HepG2 (cell line): ENCODE data around the gene C2orf92.

Source experiments
- JUN ChIP-seq: sonication (generic); formaldehyde crosslinking; IDR thresholded peaks from 2 replicates; pipeline ENCODE4 v1.4.0; 2020; ENCODE audit warnings: mild to moderate bottlenecking, missing genetic modification reagents
- JUND ChIP-seq: sonication (generic); formaldehyde crosslinking; IDR thresholded peaks from 2 replicates; pipeline ENCODE4 v1.8.0; 2022; ENCODE audit warnings: mild to moderate bottlenecking, missing genetic modification reagents
- KDM1A ChIP-seq: IDR thresholded peaks from 2 replicates; pipeline ENCODE4 v1.6.1; 2016; ENCODE audit warnings: missing compliant biosample characterization
- PLRG1 ChIP-seq: fragments of 450-650 bp; conservative IDR thresholded peaks from 2 replicates; pipeline ENCODE4 v1.6.1; 2016
- SATB2 ChIP-seq: sonication (generic); formaldehyde crosslinking; IDR thresholded peaks from 2 replicates; pipeline ENCODE4 v1.5.0; 2020; ENCODE audit warnings: missing genetic modification reagents
- SIN3B ChIP-seq: fragments of 150-350 bp; IDR thresholded peaks from 2 replicates; pipeline ENCODE4 v1.6.1; 2014; ENCODE audit warnings: low read length
- TP53 ChIP-seq: sonication (generic); formaldehyde crosslinking; conservative IDR thresholded peaks from 2 replicates; pipeline ENCODE4 v1.4.0; 2020; ENCODE audit warnings: missing genetic modification reagents
- ZNF496 ChIP-seq: sonication (generic); formaldehyde crosslinking; IDR thresholded peaks from 2 replicates; pipeline ENCODE4 v1.8.1; 2023; ENCODE audit warnings: mild to moderate bottlenecking, moderate library complexity, missing genetic modification reagents; ENCODE audit not compliant: insufficient replicate concordance
- TF ChIP-seq, protein P1 (sequence below): sonication (generic); formaldehyde crosslinking; IDR thresholded peaks from 2 replicates; pipeline ENCODE4 v1.5.1; 2020; ENCODE audit warnings: mild to moderate bottlenecking, missing genetic modification reagents
- TF ChIP-seq, protein P2 (sequence below): sonication (generic); formaldehyde crosslinking; IDR thresholded peaks from 2 replicates; pipeline ENCODE4 v1.5.0; 2020; ENCODE audit warnings: mild to moderate bottlenecking, missing genetic modification reagents, moderate library complexity
- TF ChIP-seq, protein P3 (sequence below): sonication (generic); formaldehyde crosslinking; IDR thresholded peaks from 2 replicates; pipeline ENCODE4 v1.8.0; 2022; ENCODE audit warnings: missing genetic modification reagents, mild to moderate bottlenecking, borderline replicate concordance

DNA sequence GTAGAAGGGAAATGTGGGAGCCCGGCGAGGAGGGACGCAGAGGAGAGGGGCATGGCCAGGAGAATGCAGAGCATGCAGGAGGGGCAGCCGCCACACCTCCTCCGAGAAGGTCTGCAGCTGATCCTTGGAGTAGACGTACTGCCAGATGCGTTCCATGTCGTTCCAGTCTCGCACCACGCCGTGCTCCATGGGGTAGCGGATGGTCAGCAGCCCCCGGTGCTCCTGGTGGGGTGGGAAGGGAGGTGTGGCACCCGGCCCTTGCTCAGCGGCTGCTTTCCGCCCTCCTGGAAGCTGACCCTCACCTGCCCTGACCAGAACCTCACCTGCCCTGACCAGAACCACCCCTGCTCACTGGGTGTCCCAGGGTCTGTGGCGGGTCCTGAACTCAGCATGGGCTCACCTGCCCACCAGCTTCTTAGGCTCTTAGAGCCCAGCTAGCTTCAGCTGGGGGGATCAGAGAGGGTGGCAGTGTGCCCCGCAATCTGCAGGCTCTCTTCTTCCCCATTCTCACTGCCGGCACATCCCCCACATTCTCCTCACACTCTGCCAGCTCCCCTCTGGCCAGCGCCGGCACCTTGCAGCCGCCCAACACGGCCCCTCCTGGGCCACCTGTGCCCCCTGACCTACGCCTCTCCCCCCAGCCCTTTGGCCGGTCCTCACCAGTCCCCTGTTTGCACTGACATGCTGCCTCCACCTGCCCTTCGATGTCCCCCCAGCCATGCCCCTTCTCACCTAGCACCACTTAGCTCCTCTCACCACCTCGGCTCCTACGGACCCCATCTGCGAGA, 10.1 kb upstream of the C2orf92 start:
- TF ChIP-seq JUN (CRISPR knock-in tag), result no peak
- no peak for TF ChIP-seq KDM1A (CRISPR knock-in tag)
- no peak for TF ChIP-seq JUND (CRISPR knock-in tag)
- TF ChIP-seq, protein P1, sequence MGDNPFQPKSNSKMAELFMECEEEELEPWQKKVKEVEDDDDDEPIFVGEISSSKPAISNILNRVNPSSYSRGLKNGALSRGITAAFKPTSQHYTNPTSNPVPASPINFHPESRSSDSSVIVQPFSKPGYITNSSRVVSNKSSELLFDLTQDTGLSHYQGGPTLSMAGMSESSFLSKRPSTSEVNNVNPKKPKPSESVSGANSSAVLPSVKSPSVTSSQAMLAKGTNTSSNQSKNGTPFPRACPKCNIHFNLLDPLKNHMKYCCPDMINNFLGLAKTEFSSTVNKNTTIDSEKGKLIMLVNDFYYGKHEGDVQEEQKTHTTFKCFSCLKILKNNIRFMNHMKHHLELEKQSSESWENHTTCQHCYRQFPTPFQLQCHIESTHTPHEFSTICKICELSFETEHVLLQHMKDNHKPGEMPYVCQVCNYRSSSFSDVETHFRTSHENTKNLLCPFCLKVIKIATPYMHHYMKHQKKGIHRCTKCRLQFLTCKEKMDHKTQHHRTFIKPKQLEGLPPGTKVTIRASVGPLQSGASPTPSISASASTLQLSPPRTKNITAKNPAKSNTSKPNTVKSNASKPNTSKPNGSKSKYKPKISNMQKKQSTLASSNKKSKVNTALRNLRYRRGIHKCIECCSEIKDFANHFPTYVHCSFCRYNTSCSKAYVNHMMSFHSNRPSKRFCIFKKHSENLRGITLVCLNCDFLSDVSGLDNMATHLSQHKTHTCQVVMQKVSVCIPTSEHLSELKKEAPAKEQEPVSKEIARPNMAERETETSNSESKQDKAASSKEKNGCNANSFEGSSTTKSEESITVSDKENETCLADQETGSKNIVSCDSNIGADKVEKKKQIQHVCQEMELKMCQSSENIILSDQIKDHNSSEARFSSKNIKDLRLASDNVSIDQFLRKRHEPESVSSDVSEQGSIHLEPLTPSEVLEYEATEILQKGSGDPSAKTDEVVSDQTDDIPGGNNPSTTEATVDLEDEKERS (CRISPR knock-in tag), result no peak
- no peak for TF ChIP-seq SATB2
- no peak for TF ChIP-seq TP53 (CRISPR knock-in tag)
- no peak for TF ChIP-seq SIN3B
- TF ChIP-seq, protein P2, sequence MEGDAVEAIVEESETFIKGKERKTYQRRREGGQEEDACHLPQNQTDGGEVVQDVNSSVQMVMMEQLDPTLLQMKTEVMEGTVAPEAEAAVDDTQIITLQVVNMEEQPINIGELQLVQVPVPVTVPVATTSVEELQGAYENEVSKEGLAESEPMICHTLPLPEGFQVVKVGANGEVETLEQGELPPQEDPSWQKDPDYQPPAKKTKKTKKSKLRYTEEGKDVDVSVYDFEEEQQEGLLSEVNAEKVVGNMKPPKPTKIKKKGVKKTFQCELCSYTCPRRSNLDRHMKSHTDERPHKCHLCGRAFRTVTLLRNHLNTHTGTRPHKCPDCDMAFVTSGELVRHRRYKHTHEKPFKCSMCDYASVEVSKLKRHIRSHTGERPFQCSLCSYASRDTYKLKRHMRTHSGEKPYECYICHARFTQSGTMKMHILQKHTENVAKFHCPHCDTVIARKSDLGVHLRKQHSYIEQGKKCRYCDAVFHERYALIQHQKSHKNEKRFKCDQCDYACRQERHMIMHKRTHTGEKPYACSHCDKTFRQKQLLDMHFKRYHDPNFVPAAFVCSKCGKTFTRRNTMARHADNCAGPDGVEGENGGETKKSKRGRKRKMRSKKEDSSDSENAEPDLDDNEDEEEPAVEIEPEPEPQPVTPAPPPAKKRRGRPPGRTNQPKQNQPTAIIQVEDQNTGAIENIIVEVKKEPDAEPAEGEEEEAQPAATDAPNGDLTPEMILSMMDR, result no peak
- TF ChIP-seq PLRG1, result no peak
- no peak for TF ChIP-seq ZNF496 (CRISPR knock-in tag)
- TF ChIP-seq, protein P3, sequence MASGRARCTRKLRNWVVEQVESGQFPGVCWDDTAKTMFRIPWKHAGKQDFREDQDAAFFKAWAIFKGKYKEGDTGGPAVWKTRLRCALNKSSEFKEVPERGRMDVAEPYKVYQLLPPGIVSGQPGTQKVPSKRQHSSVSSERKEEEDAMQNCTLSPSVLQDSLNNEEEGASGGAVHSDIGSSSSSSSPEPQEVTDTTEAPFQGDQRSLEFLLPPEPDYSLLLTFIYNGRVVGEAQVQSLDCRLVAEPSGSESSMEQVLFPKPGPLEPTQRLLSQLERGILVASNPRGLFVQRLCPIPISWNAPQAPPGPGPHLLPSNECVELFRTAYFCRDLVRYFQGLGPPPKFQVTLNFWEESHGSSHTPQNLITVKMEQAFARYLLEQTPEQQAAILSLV, result no peak
